ENCODE data around the gene ERCC4. TPM values are rescaled to one million over a fixed set of nuclear protein-coding genes. Genes with fewer than 3 reads are reported as not detected.
A peak's percentile ranks its signal among the peaks of the same experiment; 100 is the strongest.
"Not testable (repeated sequence)": the region's sequence is repeated elsewhere in the genome, so short reads cannot be mapped to it uniquely, and the experiment has no call there.

The ERCC4 gene
- total and polyA plus RNA-seq, 2 donors (not counting 1 experiment from before 2014, with no cell fraction given), result 5.9 to 10.6 TPM

DNA sequence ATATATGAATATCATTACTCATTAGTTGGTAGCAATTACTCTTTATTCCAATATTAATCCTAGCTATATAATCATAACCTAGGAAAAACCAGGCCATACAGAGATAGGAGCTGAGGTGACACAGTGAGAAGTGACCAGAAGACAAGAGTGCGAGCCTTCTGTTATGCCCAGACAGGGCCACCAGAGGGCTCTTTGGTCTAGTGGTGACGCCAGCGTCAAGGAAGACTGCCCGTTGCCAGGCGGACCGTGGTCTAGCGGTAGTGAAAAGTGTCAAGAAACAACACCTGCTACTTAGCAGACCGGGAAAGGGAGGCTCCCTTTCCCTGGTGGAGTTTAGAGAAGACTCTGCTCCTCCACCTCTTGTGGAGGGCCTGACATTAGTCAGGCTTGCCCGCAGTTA lies 15.1 kb upstream of the ERCC4 start:
- peak; percentile 15 to 26 for DNase-seq (ENCODE audit: low read depth in 2 of 2)
- not testable (repeated sequence) for H3K4me2 ChIP-seq (ENCODE audit: extremely low read depth, insufficient read depth, low read length); H2AFZ ChIP-seq (ENCODE audit: low read length); H3K9me3 ChIP-seq (ENCODE audit: control insufficient read depth, insufficient read depth, low read depth, low read length); H4K20me1 ChIP-seq (ENCODE audit: control insufficient read depth, extremely low read depth, insufficient read depth, low read length); H3K79me2 ChIP-seq (ENCODE audit: control insufficient read depth, insufficient read depth, low read length); H3K4me1 ChIP-seq (ENCODE audit: control insufficient read depth, extremely low read depth, insufficient read depth, low read length); H3K4me3 ChIP-seq (replicated peaks in 1 of 4; ENCODE audit: control extremely low read depth in 1 of 4, insufficient read depth in 1 of 4, low read depth in 3 of 4, low read length in 4 of 4); H3K36me3 ChIP-seq (ENCODE audit: control insufficient read depth, insufficient read depth, low read length); H3K27me3 ChIP-seq (ENCODE audit: control insufficient read depth, insufficient read depth, low read length); H3K9ac ChIP-seq (ENCODE audit: insufficient read depth, low read length); H3K27ac ChIP-seq (ENCODE audit: insufficient read depth, low read length)
- TF ChIP-seq, protein P1, sequence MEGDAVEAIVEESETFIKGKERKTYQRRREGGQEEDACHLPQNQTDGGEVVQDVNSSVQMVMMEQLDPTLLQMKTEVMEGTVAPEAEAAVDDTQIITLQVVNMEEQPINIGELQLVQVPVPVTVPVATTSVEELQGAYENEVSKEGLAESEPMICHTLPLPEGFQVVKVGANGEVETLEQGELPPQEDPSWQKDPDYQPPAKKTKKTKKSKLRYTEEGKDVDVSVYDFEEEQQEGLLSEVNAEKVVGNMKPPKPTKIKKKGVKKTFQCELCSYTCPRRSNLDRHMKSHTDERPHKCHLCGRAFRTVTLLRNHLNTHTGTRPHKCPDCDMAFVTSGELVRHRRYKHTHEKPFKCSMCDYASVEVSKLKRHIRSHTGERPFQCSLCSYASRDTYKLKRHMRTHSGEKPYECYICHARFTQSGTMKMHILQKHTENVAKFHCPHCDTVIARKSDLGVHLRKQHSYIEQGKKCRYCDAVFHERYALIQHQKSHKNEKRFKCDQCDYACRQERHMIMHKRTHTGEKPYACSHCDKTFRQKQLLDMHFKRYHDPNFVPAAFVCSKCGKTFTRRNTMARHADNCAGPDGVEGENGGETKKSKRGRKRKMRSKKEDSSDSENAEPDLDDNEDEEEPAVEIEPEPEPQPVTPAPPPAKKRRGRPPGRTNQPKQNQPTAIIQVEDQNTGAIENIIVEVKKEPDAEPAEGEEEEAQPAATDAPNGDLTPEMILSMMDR (conservative IDR thresholded peaks at IDR 0.05 in 1 of 2, IDR thresholded peaks at IDR 0.05 in 1 of 2; ENCODE audit: low read depth in 1 of 2, low read length in 2 of 2), result peak; percentile 47 to 52

DNA sequence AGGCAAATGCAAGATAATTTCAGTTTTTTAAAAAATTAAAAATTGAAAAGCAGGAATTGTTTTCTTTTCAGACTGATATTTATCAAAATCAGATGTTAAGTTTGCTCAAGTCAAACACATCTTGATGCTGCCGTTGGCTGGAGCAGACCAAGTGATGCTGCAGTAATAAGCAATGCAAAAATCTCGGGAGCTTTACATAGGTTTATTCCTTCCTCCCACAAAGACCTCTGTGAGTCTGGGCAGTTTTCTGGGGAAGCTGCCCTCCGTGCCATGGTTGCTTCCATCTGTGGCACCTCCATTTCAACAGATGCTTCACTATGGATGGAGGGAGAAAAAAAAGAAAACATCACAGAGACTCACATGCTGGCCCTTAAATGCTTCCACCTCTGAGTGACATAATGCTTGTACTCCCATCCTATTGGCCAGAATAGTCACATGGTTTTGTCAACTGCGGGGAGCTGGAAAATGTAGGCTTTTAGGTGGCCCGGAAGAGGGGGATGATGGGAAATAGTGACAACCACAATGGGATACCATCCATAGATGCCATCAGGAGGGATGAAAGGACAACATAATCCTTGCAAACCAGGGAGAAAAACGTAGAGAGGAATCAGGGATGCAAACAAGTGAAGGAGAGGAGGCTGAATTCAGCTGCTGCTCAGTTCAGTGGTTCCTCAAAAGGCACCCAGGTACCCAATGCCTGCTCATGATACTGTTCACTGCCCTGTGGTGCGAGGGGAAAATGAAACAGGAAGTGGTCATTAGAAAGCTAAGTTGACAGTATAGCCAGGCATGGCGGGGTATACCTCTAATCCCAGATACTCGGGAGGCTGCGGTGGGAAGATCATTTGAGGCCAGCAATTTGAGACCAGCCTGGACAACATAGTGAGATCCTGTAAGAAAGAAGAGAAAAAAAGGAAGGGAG lies 13.5 kb upstream of the ERCC4 start:
- no peaks in the 10 kb centered on the region for H3K27me3 ChIP-seq (ENCODE audit: control insufficient read depth, insufficient read depth, low read length)
- H4K20me1 ChIP-seq (ENCODE audit: control insufficient read depth, extremely low read depth, insufficient read depth, low read length), result no peaks in the 10 kb centered on the region
- no peak overlapping the region for H2AFZ ChIP-seq (ENCODE audit: low read length)
- no peaks in the 10 kb centered on the region for H3K9me3 ChIP-seq (ENCODE audit: control insufficient read depth, insufficient read depth, low read depth, low read length)
- TF ChIP-seq, protein P1 (conservative IDR thresholded peaks at IDR 0.05 in 1 of 2, IDR thresholded peaks at IDR 0.05 in 1 of 2; ENCODE audit: low read depth in 1 of 2, low read length in 2 of 2), result no peak
- TF ChIP-seq EZH2 (IDR thresholded peaks at IDR 0.05; ENCODE audit: low read length, missing control alignments), result no peak
- no peaks in the 10 kb centered on the region for H3K36me3 ChIP-seq (ENCODE audit: control insufficient read depth, insufficient read depth, low read length)
- no peaks in the 10 kb centered on the region for H3K4me1 ChIP-seq (ENCODE audit: control insufficient read depth, extremely low read depth, insufficient read depth, low read length)
- H3K79me2 ChIP-seq (ENCODE audit: control insufficient read depth, insufficient read depth, low read length), result no peaks in the 10 kb centered on the region
- H3K4me3 ChIP-seq (replicated peaks in 1 of 4; ENCODE audit: control extremely low read depth in 1 of 4, insufficient read depth in 1 of 4, low read depth in 3 of 4, low read length in 4 of 4), result no peak overlapping the region
- no peak for DNase-seq (ENCODE audit: low read depth in 2 of 2)
- no peak overlapping the region for H3K9ac ChIP-seq (ENCODE audit: insufficient read depth, low read length)
- H3K4me2 ChIP-seq (ENCODE audit: extremely low read depth, insufficient read depth, low read length), result no peak overlapping the region
- no peak overlapping the region for H3K27ac ChIP-seq (ENCODE audit: insufficient read depth, low read length)

DNA sequence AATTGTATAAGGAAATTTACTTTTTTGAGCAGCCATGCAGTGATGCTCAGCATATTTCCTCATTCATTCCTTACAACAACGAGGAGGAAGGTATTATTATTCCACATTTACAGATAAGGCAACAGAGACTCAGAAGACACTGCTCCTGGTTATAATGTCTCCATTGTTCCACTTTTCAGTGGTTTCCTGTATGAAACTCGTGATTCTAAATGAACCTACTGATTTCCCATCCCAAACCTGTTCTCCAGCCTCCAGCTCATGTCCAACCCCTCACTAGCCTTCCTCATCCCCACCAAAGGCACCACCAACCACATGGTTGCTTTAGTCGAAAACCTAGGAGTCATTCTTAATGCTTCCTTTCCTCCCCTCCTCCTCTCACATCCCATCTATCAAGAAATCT lies 12.5 kb upstream of the ERCC4 start:
- no peak for DNase-seq (ENCODE audit: low read depth in 2 of 2)
- Histone ChIP-seq H2AFZ (ENCODE audit: low read length) (no peak overlapping the region), H3K9me3 (ENCODE audit: control insufficient read depth, insufficient read depth, low read depth, low read length) (no peaks in the 10 kb centered on the region), H3K4me1 (ENCODE audit: control insufficient read depth, extremely low read depth, insufficient read depth, low read length) (no peaks in the 10 kb centered on the region), H3K27ac (ENCODE audit: insufficient read depth, low read length) (no peak overlapping the region), H3K4me3 (replicated peaks in 1 of 4; ENCODE audit: control extremely low read depth in 1 of 4, insufficient read depth in 1 of 4, low read depth in 3 of 4, low read length in 4 of 4) (no peak overlapping the region), H4K20me1 (ENCODE audit: control insufficient read depth, extremely low read depth, insufficient read depth, low read length) (no peaks in the 10 kb centered on the region), H3K36me3 (ENCODE audit: control insufficient read depth, insufficient read depth, low read length) (no peaks in the 10 kb centered on the region), H3K9ac (ENCODE audit: insufficient read depth, low read length) (no peak overlapping the region), H3K27me3 (ENCODE audit: control insufficient read depth, insufficient read depth, low read length) (no peaks in the 10 kb centered on the region), H3K4me2 (ENCODE audit: extremely low read depth, insufficient read depth, low read length) (no peak overlapping the region), H3K79me2 (ENCODE audit: control insufficient read depth, insufficient read depth, low read length) (no peaks in the 10 kb centered on the region)
- TF ChIP-seq, protein P1 (conservative IDR thresholded peaks at IDR 0.05 in 1 of 2, IDR thresholded peaks at IDR 0.05 in 1 of 2; ENCODE audit: low read depth in 1 of 2, low read length in 2 of 2), result no peak
- no peak for TF ChIP-seq EZH2 (IDR thresholded peaks at IDR 0.05; ENCODE audit: low read length, missing control alignments)
